ENCODE measurements around the gene DGAT2L6. TPM values are rescaled to one million over a fixed set of nuclear protein-coding genes. Genes with fewer than 3 reads are reported as not detected.

The DGAT2L6 gene
- total RNA-seq, 1 experiment from 2014 or later, result not detected

DNA sequence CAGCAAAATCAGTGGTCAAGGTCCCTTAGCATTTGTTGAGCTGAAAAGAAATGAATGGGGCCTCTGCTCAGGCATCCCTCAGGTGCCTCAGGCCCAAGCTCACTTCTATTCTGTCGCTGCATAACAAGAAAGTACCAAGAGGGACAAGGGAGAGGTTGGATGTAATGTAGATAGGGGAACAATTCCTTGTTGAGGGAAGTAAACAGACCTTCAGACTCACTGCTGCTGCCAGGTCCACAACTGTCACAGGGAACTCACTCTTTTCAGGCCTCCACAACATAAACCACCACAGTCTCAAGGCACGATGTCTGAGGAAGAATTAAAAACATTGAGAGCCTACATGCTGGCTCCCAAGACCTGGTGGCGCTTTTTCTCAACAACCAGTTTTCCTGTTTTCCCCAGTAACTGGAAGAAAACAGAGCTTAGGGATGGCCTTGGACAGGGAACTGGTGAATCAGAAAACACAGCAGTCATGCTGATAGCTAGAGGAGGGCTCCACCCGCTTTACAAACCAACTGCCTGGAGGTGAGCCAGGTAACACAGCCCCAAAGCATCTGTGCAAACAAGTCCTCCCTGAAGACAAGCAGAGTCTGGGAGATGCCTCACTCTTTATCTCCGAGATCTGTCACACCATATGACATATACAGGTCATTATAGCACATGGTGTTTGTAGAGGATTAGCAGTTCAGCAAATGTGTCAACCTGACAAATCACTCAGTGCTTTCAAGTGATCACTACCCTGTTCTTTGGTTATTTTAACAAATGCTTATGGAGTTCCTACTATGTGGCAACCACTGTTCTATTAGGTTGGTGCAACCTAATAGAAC lies 42.9 kb downstream of the DGAT2L6 start:
- no peak for TF ChIP-seq CTCF (conservative IDR thresholded peaks at IDR 0.05)
- Mint-ChIP-seq H3K27ac (no peak overlapping the region), H3K27me3 (ENCODE audit: low read depth) (no peaks in the 10 kb centered on the region; the same call in 1 of the 2 replicates), H3K4me1 (peaks cover 7 to 10% of the 10 kb centered on the region in 2 experiments), H3K4me3 (no peak overlapping the region), H3K9me3 (peaks cover 62 to 74% of the 10 kb centered on the region in 2 experiments), H3K36me3 (ENCODE audit: insufficient read depth in 1 of 3, low read depth in 3 of 3) (peaks cover 3 to 10% (median 8%) of the 10 kb centered on the region in 3 experiments; a peak in 5 of 7 replicates)
- no CpG with 5 or more reads among the region's 5 CpGs for WGBS (ENCODE audit: extremely low coverage, insufficient read length, low lambda C conversion rate)
- no peak overlapping the region for H2BK15ac ChIP-seq (ENCODE audit: low read depth, low read length)
- no peak overlapping the region for H3T11ph ChIP-seq (ENCODE audit: low read length)
- no peak overlapping the region for H2AFZ ChIP-seq (ENCODE audit: low read length)
- no peak overlapping the region for H3K27ac ChIP-seq (ENCODE audit: insufficient read length, low read depth, low read length)
- no peak overlapping the region for H4K8ac ChIP-seq (replicated peaks; ENCODE audit: insufficient read length, low read depth, low read length)
- no peak overlapping the region for H2BK12ac ChIP-seq (ENCODE audit: insufficient read length, low read depth, low read length)
- no peak overlapping the region for H3K56ac ChIP-seq (ENCODE audit: insufficient read length, low read depth, low read length)
- no peaks in the 10 kb centered on the region for H4K20me1 ChIP-seq (ENCODE audit: control insufficient read depth, insufficient read depth, insufficient read length)
- no peak overlapping the region for H3K14ac ChIP-seq (ENCODE audit: insufficient read depth, low read length)
- no peaks in the 10 kb centered on the region for H3K79me1 ChIP-seq (ENCODE audit: insufficient read depth, low read depth, low read length, poor library complexity, severe bottlenecking)
- no peak overlapping the region for H3K18ac ChIP-seq (ENCODE audit: insufficient read length, low read depth, low read length)
- no peak overlapping the region for H2BK20ac ChIP-seq (ENCODE audit: low read depth, low read length, poor library complexity, severe bottlenecking)
- no peak overlapping the region for H2AK5ac ChIP-seq (ENCODE audit: insufficient read length, low read length)
- no peak overlapping the region for H2BK120ac ChIP-seq (ENCODE audit: low read depth, low read length, poor library complexity, severe bottlenecking)
- H3K27me3 ChIP-seq (ENCODE audit: insufficient read depth, low read length), result no peaks in the 10 kb centered on the region
- H3K9ac ChIP-seq (ENCODE audit: extremely low read depth, insufficient read length, low read length), result no peak overlapping the region
- no peak overlapping the region for H3K4ac ChIP-seq (ENCODE audit: low read depth, low read length)
- no peak overlapping the region for H3K23ac ChIP-seq (ENCODE audit: insufficient read length, low read depth, low read length)
- H3K79me2 ChIP-seq (ENCODE audit: insufficient read depth, low read length), result no peaks in the 10 kb centered on the region
- peaks cover 22% of the 10 kb centered on the region for H3K9me3 ChIP-seq (ENCODE audit: control insufficient read depth, low read depth, low read length)
- no peak overlapping the region for H3K4me2 ChIP-seq (ENCODE audit: insufficient read depth, insufficient read length, low read length)
- no peak overlapping the region for H4K5ac ChIP-seq (ENCODE audit: insufficient read length, low read depth, low read length)
- no peak overlapping the region for H4K91ac ChIP-seq (ENCODE audit: insufficient read length, low read depth, low read length)
- H2BK5ac ChIP-seq (ENCODE audit: insufficient read length, low read length), result no peak overlapping the region
- no peaks in the 10 kb centered on the region for H3K23me2 ChIP-seq (ENCODE audit: insufficient read length, low read depth, low read length, poor library complexity, severe bottlenecking)
- no peak for DNase-seq
- no peaks in the 10 kb centered on the region for H3K4me1 ChIP-seq (ENCODE audit: insufficient read depth, low read length)
